T-cell (primary cell): ENCODE data around the gene TFDP2. TPM values are rescaled to one million over a fixed set of nuclear protein-coding genes. Genes with fewer than 3 reads are reported as not detected.

ENCODE experiments used
- ATAC-seq, 4 experiments: fragments of 200-7000 bp in 3 of 4; fragments of 150-1000 bp in 1 of 4; cut with Tn5 transposase; replicated peaks in 1 of 4; 1 replicate in 3 of 4; 2 replicates in 1 of 4; pipeline ENCODE4 v1.10.0; 2021; ENCODE audit warnings: moderate library complexity in 3 of 4, mild to moderate bottlenecking in 2 of 4, moderate number of reproducible peaks in 1 of 4
- CTCF ChIA-PET, 2 donors: fragments of 300-600 bp; sonication (Branson Sonifier 250); formaldehyde crosslinking; loops; one replicate each; lab custom pipeline; 2022; ENCODE audit warnings: antibody characterized with exemption in 2 of 2; lab: Charles Lee
- POLR2A ChIA-PET, 2 donors: fragments of 300-600 bp; sonication (Branson Sonifier 250); formaldehyde crosslinking; loops; one replicate each; lab custom pipeline; 2022; ENCODE audit warnings: antibody characterized with exemption in 2 of 2; lab: Charles Lee
- DNase-seq, 35 experiments: peaks; one replicate each; pipeline versions ENCODE4 v3.0.0 to v3.0.0-alpha.2; 2013 to 2023
- H3K27ac ChIP-seq: one replicate; pipeline ENCODE4 v1.5.1; 2013; ENCODE audit warnings: low read length
- H3K27me3 ChIP-seq, 2 experiments: replicated peaks in 1 of 2; 1 replicate in 1 of 2; 2 replicates in 1 of 2; pipeline versions ENCODE4 v1.6.1 to v1.7.0; 2013; ENCODE audit warnings: low read length in 1 of 2, mixed read lengths in 1 of 2; ENCODE audit not compliant: control insufficient read depth in 2 of 2, insufficient read depth in 2 of 2; ENCODE audit errors: extremely low read depth in 1 of 2
- H3K36me3 ChIP-seq, 2 donors: 1 replicate in 1 of 2; 2 replicates in 1 of 2; pipeline versions ENCODE4 v1.6.1 to v1.7.0; 2013; ENCODE audit warnings: low read length in 1 of 2; ENCODE audit not compliant: control insufficient read depth in 2 of 2, insufficient read depth in 1 of 2; ENCODE audit errors: extremely low read depth in 1 of 2
- H3K4me1 ChIP-seq, 2 experiments: 1 replicate in 1 of 2; 2 replicates in 1 of 2; pipeline versions ENCODE4 v1.6.1 to v1.7.0; 2013; ENCODE audit warnings: low read length in 2 of 2, mixed read lengths in 1 of 2; ENCODE audit not compliant: insufficient read depth in 2 of 2, control insufficient read depth in 1 of 2; ENCODE audit errors: extremely low read depth in 1 of 2
- H3K4me3 ChIP-seq, 2 donors: 1 replicate in 1 of 2; 2 replicates in 1 of 2; pipeline versions ENCODE4 v1.5.1 to v1.7.0; 2013; ENCODE audit warnings: mild to moderate bottlenecking in 2 of 2, low read length in 1 of 2, moderate library complexity in 1 of 2; ENCODE audit not compliant: control insufficient read depth in 1 of 2; ENCODE audit errors: extremely low read depth in 1 of 2
- H3K9me3 ChIP-seq: 2 replicates; pipeline ENCODE4 v1.7.0; 2013
- H3K27ac Mint-ChIP-seq, 2 donors: one replicate each; pipeline ENCODE4 v1.8.0; 2020 to 2021; ENCODE audit warnings: mild to moderate bottlenecking in 2 of 2, mixed read lengths in 2 of 2
- H3K27me3 Mint-ChIP-seq, 2 donors: one replicate each; pipeline ENCODE4 v1.8.0; 2021 to 2022; ENCODE audit warnings: mixed read lengths in 2 of 2
- H3K36me3 Mint-ChIP-seq: one replicate; pipeline ENCODE4 v1.8.0; 2021; ENCODE audit warnings: mixed read lengths
- H3K4me1 Mint-ChIP-seq, 3 donors: one replicate each; pipeline ENCODE4 v1.8.0; 2020 to 2022; ENCODE audit warnings: mixed read lengths in 3 of 3, mild to moderate bottlenecking in 1 of 3
- H3K4me3 Mint-ChIP-seq, 3 donors: one replicate each; pipeline ENCODE4 v1.8.0; 2020 to 2022; ENCODE audit warnings: mild to moderate bottlenecking in 3 of 3, mixed read lengths in 3 of 3, moderate library complexity in 3 of 3
- H3K9me3 Mint-ChIP-seq, 3 donors: one replicate each; pipeline ENCODE4 v1.8.0; 2020 to 2022; ENCODE audit warnings: mixed read lengths in 3 of 3
- WGBS: methylation state at CpG from one replicate; pipeline ENCODE4 v1.1.5; 2013; ENCODE audit warnings: missing lambda C conversion rate; ENCODE audit not compliant: insufficient coverage; 5-methylcytosine and 5-hydroxymethylcytosine counted together
- total RNA-seq, 35 experiments: library from RNA in 6 of 35; stranded (reverse) in 6 of 35; fragments of 120-200 nt in 1 of 35; gene quantifications; one replicate each; pipeline versions ENCODE4 v1.2.1 to v1.2.4 and lab custom pipeline; 2013 to 2026

TFDP2 gene
- total RNA-seq, 5 donors from 2014 or later (not counting 1 experiment from before 2014, with no cell fraction given) = 30.1 to 45.0 (median 35.5) TPM

- 90% methylated on average over 6 of the region's 8 CpGs for WGBS
- H3K4me1 Mint-ChIP-seq = peaks cover 11 to 18% (median 12%) of the 10 kb centered on the region in 3 donors
- H3K27ac Mint-ChIP-seq = no peak overlapping the region
- POLR2A ChIA-PET = no interaction called here
- H3K9me3 Mint-ChIP-seq = no peaks in the 10 kb centered on the region
- no peak overlapping the region for H3K4me3 Mint-ChIP-seq
- no peaks in the 10 kb centered on the region for H3K27me3 Mint-ChIP-seq
- peaks cover 5% of the 10 kb centered on the region for H3K36me3 Mint-ChIP-seq
- no peak overlapping the region for H3K27ac ChIP-seq
- DNase-seq (no peak), ATAC-seq (no peak)
- H3K4me3 ChIP-seq = no peak overlapping the region
- H3K27me3 ChIP-seq = no peaks in the 10 kb centered on the region
- no peaks in the 10 kb centered on the region for H3K9me3 ChIP-seq
- no peaks in the 10 kb centered on the region for H3K36me3 ChIP-seq
- CTCF ChIA-PET = interaction anchor here in 1 of 2 donors (0.7 kb wide), 1 partner anchor 32 kb away, joined by 3 read pairs; no protein-coding TSS in a partner anchor
- H3K4me1 ChIP-seq = no peaks in the 10 kb centered on the region
These were observed 32.1 kb downstream of the TFDP2 start for GRCh38 chr3:142117056-142117851.

GRCh38 chr3:142115867-142116668 is 33.3 kb downstream of the TFDP2 start:
- Mint-ChIP-seq H3K27me3 (no peaks in the 10 kb centered on the region), H3K36me3 (peaks cover 5% of the 10 kb centered on the region), H3K4me3 (no peak overlapping the region), H3K4me1 (peaks cover 14 to 23% (median 14%) of the 10 kb centered on the region in 3 donors), H3K9me3 (no peaks in the 10 kb centered on the region), H3K27ac (no peak overlapping the region)
- no peaks in the 10 kb centered on the region for H3K4me1 ChIP-seq
- no peaks in the 10 kb centered on the region for H3K36me3 ChIP-seq
- no peak for ATAC-seq
- no peaks in the 10 kb centered on the region for H3K27me3 ChIP-seq
- no peak for DNase-seq
- 100% methylated on average over 1 of the region's 4 CpGs for WGBS
- no peaks in the 10 kb centered on the region for H3K9me3 ChIP-seq
- CTCF ChIA-PET = interaction anchor here in 1 of 2 donors (0.7 kb wide), 1 partner anchor 757 kb away, joined by 3 read pairs; no protein-coding TSS in a partner anchor
- no peak overlapping the region for H3K4me3 ChIP-seq
- POLR2A ChIA-PET = interaction anchor here (0.5 to 0.7 kb wide), 2 partner anchors 284 to 1191 kb away, joined by 4 read pairs; no protein-coding TSS in a partner anchor
- no peak overlapping the region for H3K27ac ChIP-seq

GRCh38 chr3:142112601-142113000 is 36.7 kb downstream of the TFDP2 start:
- no peak overlapping the region for H3K4me3 Mint-ChIP-seq
- POLR2A ChIA-PET = no interaction called here

GRCh38 chr3:142106548-142106947 is 42.8 kb downstream of the TFDP2 start:
- no peaks in the 10 kb centered on the region for H3K27me3 ChIP-seq
- Mint-ChIP-seq H3K36me3 (peaks cover 3% of the 10 kb centered on the region), H3K4me1 (peaks cover 2 to 16% (median 12%) of the 10 kb centered on the region in 3 donors), H3K9me3 (no peaks in the 10 kb centered on the region), H3K27ac (no peak overlapping the region), H3K27me3 (no peaks in the 10 kb centered on the region), H3K4me3 (no peak overlapping the region)
- CTCF ChIA-PET = interaction anchor here in 1 of 2 donors (0.6 kb wide), 1 partner anchor 20 kb away, joined by 3 read pairs; no protein-coding TSS in a partner anchor
- POLR2A ChIA-PET = no interaction called here
- no peak overlapping the region for H3K27ac ChIP-seq
- H3K9me3 ChIP-seq = no peaks in the 10 kb centered on the region
- H3K4me1 ChIP-seq = no peaks in the 10 kb centered on the region
- DNase-seq = no peak
- H3K36me3 ChIP-seq = no peaks in the 10 kb centered on the region
- 64% methylated on average over 2 of the region's 2 CpGs for WGBS
- no peak for ATAC-seq
- H3K4me3 ChIP-seq = no peak overlapping the region

More at GRCh38 chr3:142112601-142113000, 36.7 kb downstream of the TFDP2 start:
- Histone ChIP-seq H3K4me3 (no peak overlapping the region), H3K4me1 (no peaks in the 10 kb centered on the region), H3K27me3 (no peaks in the 10 kb centered on the region), H3K36me3 (no peaks in the 10 kb centered on the region), H3K9me3 (no peaks in the 10 kb centered on the region), H3K27ac (no peak overlapping the region)
- Mint-ChIP-seq H3K4me1 (peaks cover 13 to 26% (median 19%) of the 10 kb centered on the region in 3 donors), H3K36me3 (peaks cover 5% of the 10 kb centered on the region), H3K27ac (no peak overlapping the region), H3K9me3 (no peaks in the 10 kb centered on the region), H3K27me3 (no peaks in the 10 kb centered on the region)
- DNase-seq (no peak), ATAC-seq (no peak)
- CTCF ChIA-PET = interaction anchor here (0.6 to 0.9 kb wide), 2 partner anchors 13 to 87 kb away, joined by 3 to 4 read pairs; no protein-coding TSS in a partner anchor
- no CpG with 5 or more reads among the region's 1 CpG for WGBS

- Mint-ChIP-seq H3K4me1 (peaks cover 2 to 11% (median 9%) of the 10 kb centered on the region in 3 donors), H3K36me3 (peaks cover 3% of the 10 kb centered on the region), H3K9me3 (no peaks in the 10 kb centered on the region), H3K27ac (no peak overlapping the region), H3K27me3 (no peaks in the 10 kb centered on the region), H3K4me3 (no peak overlapping the region)
- H3K4me1 ChIP-seq = no peaks in the 10 kb centered on the region
- ChIA-PET POLR2A (no interaction called here), CTCF (no interaction called here)
- H3K36me3 ChIP-seq = no peaks in the 10 kb centered on the region
- ATAC-seq = no peak
- DNase-seq = no peak
- no CpG with 5 or more reads among the region's 1 CpG for WGBS
- no peaks in the 10 kb centered on the region for H3K9me3 ChIP-seq
- H3K27me3 ChIP-seq = no peaks in the 10 kb centered on the region
- no peak overlapping the region for H3K27ac ChIP-seq
- H3K4me3 ChIP-seq = no peak overlapping the region
These were observed 43.4 kb downstream of the TFDP2 start for GRCh38 chr3:142105991-142106390.

- no peaks in the 10 kb centered on the region for H3K9me3 ChIP-seq
- Mint-ChIP-seq H3K4me3 (no peak overlapping the region), H3K27me3 (no peaks in the 10 kb centered on the region), H3K9me3 (no peaks in the 10 kb centered on the region), H3K27ac (no peak overlapping the region), H3K36me3 (peaks cover 6% of the 10 kb centered on the region), H3K4me1 (peaks cover 2 to 11% (median 9%) of the 10 kb centered on the region in 3 donors)
- no peaks in the 10 kb centered on the region for H3K27me3 ChIP-seq
- no peaks in the 10 kb centered on the region for H3K36me3 ChIP-seq
- no peaks in the 10 kb centered on the region for H3K4me1 ChIP-seq
- no peak overlapping the region for H3K27ac ChIP-seq
- WGBS = no CpG with 5 or more reads among the region's 3 CpGs
- CTCF ChIA-PET = no interaction called here
- DNase-seq (no peak), ATAC-seq (no peak)
- H3K4me3 ChIP-seq = no peak overlapping the region
- POLR2A ChIA-PET = no interaction called here
These were observed 44.6 kb downstream of the TFDP2 start for GRCh38 chr3:142104763-142105162.
